Glomerular visceral epithelial cell (primary cell): ENCODE results near the gene NDST1.

ENCODE experiments used
- DNase-seq: peaks from one replicate; pipeline ENCODE4 v3.0.0-alpha.2; 2016; ENCODE audit errors: extremely low spot score

The NDST1 gene

DNA sequence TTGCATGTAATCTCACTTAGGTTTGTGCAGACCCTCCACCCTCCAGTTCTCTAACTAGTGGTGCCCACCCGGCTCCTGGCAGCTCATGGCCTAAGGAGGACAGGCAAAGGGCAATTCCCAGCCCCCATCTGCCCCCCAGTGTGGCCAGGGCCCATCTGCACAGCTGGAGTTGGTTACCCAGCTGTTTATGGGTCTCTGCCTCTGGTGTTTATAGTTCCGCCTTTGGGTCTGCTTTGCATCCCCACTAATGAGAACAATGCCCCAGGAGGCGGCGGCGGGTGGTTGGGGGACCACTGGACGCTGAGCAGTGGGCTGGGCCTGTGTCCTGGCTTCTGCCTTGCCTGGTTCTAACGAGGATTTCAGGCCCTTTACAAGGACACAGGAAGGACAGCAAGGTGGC is 62.4 kb downstream of the NDST1 start:
- DNase-seq: no peak

DNA sequence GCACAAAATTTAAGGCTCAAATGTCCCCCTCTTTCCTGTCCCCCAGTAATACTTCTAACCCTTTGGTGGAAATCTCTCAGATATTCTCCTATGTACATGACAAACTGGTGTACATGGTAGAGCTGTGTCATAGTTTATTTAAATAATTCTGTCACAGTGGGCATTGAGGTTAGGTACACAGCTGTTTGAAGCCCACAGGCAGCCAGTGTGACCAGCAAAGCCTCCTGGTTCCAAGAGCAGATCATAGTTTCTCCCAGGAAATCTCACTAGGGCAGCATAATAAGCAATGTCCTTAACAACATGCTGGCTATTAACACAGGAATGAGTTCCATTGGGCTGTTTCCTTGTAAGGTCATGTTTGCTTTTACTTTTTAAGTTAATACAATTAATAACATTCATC is 63.9 kb downstream of the NDST1 start:
- no peak for DNase-seq

DNA sequence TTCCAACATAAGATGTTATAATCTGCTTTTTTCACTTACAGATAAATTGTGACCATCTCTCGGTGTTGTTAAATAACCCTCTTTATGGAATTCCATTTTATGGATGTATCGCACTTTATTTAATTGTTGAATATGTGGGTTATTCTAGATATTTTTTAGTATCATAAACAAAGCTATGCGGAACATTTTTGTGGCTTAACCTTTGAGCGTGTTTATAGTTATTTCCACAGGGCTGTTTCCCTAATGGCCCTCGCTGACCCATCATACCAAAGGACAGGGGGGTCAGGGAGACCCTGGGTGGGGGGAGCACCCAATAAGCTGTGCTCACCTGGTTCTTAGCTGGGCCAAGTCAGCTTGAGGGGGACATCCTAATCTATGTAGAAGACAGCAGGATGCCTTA is 65.3 kb downstream of the NDST1 start:
- no peak for DNase-seq

DNA sequence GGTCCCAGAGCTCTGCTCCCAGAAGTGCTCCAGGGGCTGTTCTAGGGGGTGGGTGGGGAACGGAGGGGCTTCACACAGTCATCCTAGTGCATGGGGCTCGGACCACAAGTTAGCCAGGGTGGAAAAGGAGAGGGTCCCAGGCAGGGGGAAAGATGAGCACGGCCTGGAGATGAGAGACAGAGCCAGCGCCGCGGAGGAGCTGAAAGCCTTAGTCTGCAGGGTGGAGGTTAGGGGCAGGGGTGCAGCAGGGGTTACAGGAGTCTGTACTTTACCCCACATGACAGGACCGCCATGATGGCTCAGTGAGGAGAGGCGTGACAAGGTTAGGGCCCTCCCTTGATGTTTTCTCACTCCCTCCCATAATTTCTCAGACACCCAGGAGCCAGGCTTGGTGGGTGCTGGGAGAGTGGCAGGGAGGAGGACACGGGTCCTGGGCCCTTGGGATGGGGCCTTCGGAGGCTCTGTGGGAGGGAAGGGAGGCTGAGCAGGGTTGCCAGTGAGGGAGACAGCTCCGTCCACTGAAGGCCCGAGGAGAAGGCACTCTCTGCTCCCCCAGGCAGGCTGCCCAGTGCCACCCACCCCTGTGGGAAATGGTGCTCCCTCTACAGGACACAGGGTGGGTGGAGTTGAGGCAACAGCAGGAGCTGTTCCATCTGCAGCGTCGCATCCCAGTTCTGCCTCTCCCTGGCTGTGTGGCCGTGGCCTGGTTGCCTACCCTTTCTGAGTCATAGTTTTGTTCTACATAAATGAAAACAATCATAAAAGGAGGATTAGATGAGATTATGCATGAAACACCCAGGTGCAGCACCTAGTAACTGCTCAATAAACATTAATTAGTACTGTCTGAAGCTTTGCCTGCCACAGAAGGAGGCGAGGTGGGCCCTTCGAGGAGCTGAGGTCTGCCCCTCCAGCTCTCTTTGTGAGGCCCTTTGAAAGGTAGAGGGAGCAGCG is 66.2 kb downstream of the NDST1 start:
- DNase-seq: no peak

DNA sequence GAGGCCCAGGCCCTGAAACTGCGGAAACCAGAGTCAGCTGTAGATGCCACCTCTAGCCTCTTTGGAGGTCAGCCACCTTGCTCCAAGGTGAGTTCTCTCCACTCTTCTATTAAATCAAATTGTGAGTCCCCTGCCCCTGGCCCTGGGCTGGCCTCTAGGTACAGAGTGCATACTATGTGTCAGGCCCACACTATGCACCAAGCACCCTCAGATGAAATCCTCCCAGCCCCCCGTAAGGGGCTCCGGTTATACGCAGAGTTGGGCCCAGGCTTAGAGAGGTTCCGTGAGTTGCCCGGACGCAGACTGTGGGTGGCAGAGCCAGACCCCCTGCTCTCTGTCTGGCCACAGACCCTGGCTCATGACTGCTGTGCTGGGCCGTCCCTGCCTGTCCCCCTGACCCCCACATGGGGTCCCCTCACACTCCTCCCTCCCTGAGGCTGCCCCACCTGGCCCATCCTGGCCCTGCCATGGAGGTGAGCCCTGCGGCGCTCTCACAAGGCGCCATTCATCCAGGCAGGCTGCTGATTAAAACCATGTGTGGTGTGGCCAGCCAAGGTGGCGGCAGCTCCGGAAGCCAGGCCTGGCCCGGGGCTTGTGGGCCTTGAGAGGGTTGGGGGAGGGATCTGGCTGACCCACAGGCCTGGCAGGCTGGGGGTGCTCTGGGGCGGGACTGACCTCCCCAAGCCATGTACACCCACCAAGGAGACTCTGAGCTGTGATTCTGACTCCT is 67.1 kb downstream of the NDST1 start:
- DNase-seq: no peak

DNA sequence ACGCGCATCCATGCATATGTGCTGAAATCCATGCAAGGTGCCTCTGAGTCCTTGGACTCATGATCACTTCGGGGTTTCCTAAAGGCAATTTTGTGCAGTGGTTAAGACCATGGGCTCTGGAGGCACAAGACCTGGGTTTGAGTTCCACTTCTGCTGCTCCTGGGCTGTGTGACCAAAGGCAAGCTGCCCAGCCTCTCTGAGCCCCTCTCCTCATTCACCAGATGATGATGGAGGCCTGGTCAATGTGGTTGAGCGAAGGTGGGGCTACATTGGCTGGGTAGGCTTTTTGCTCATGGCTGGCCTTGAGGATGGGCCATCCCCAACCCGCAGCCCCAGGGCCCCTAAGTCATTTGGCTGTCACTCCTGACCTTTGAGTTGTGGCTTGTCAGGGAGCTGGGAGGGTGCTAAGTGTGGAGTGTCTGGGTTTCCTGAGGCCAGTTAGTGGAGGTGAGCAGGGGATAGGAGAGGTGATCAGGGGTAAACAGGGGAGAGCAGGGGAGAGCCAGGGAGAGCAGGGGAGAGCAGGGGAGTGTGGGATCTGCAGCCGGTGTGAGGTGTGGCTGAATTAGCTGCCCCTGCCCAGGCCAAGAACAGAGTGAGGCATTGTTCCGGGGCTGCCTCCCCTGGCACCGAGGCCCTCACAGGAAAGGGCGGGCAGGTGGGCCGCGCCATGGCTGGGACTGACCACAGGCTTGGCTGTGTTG is 68.0 kb downstream of the NDST1 start:
- no peak for DNase-seq

DNA sequence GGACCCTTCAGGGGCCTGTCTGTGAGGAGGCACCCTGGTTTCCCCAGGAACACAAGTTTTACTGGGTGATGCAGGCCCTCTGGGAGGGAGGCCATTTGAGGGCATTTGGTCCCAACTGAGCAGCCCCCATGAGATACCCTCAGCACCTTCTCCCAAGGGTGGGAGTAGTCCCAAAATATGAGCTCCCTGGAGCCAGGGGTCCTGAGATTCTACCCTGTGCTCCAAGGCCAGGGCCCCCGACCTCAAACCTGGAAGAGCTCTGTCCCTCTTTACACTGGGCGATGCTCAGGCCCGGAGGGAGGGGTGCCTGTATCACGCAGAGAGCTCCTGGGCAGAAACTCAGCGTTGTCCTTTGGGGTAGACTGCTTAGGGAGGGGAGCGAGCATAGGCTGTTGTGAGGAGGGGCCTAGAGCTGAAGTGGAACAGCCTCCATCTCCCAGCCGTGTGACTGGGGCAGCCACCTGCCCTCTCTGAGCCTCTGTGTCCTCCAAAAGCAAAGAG is 68.6 kb downstream of the NDST1 start:
- DNase-seq: no peak

DNA sequence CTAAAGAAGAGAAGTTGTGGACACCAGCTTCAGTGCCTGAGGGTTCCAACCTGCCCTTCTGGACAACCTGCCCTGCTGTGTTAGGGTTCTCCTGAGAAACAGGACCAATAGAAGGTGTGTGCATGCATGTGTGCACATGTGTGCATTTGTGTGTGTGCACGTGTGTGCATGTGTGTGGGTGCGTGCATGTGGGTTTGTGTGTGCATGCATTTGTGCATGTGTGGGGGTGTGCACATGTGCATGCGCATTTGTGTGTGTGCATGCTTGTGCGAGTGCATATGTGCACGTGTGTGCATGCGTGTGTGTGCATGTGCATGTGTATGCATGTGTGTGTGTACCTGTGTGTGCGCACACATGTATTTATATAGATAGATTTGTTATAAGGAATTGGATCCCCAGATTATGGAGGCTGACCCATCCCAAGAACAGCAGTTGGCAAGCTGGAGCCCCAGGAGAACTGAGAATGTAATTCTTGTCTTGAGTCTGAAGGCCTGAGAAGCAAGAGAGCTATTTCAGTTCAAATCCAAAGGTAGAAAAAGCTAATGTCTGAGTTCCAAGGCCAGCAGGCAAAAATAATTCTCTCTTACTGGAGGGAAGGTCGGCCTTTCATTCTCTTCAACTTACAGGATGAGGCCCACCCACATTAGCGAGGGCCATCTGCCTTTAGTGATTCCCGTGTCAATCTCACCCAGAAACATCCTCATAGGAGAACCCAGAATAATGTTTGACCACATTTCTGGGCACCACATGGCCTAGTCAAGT is 69.6 kb downstream of the NDST1 start:
- no peak for DNase-seq

DNA sequence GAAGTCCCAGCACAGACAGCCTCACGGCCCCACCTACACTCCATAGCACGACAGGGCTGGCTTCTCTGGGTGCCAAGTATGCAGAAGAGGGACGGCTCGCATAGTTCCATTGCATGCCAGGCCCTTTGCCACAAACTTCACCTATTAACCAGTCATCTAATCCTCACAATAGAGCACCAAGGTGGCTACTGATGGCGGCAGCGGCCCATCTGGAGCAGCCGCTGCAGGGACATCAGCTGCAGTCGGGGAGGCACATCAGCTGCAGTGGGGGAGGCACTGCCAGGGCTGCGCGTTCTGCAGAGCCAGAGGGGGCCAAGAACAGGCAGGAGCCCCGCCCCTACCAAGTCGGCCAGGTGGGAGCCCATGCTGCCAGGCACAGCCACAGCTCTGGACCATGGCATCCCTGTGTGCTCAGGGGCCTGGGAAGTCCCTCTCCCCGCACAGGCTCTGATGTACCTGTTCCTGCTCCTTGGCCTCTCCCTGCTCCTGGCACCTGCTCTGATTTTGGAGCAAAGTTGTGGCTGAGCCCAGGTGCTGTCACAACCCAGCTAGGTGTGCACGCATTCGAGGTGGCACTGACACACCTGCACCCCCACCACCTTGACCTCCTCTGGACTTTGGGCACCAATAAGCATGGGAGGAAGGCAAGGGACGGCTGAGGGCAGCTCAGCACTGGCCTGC is 71.0 kb downstream of the NDST1 start:
- no peak for DNase-seq

DNA sequence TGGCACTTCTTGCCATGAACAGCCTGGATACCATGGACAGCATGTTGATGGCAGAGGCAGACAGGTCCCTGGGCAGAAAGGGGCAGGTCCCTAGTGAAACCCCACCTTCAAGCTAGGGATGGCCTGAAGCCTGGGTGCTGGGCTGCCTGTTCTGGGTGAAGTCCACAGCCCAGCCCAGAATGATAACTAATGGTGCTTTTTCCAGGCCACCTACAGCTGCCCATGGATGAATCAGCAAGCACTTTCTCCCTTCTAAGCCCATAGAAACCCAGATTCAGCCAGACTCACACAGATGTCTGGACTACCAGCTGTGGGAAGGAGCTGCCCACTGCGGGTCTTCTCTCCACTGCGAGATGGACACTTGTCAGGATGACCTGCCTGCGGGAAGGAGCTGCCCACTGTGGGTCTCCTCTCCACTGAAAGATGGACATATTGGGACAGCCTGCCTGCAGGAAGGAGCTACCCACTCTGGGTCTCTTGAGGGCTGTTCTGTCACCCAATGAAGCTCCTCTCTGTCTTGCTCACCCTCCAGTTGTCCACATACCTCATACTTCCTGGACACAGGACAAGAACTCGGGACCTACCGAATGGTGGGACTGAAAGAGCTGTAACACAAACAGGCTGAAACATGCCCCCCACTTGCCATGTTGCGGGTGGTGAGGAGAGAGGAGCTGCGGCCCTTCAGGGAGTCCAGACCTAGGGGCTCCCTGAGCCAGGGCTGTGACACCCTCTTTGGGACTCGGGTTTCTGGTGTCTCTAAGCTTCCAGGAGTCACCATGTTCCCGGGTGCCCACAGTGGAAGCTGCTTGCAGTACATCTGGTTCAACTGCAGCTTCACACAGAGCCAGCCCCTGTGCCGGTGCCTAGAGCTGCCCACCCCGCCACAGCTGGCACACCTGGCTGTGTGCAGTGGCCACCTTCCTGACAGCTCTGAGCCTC is 71.8 kb downstream of the NDST1 start:
- DNase-seq: no peak

DNA sequence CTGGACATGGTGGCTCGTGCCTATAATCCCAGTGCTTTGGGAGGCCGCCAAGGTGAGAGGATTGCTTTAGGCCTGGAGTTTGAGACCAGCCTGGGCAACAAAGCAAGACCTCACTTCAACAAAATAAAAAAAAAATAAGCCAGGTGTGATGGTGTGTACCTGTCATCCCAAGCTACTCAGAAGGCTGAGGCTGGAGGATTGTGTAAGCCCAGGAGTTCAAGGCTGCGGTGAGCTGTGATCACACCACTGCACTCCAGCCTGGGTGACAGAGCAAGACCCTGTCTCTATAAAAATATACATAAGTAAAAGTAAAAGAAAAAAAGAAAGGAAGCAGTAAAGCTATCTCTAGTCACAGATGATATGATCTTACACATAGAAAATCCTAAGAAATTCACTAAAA is 73.0 kb downstream of the NDST1 start:
- DNase-seq: no peak

DNA sequence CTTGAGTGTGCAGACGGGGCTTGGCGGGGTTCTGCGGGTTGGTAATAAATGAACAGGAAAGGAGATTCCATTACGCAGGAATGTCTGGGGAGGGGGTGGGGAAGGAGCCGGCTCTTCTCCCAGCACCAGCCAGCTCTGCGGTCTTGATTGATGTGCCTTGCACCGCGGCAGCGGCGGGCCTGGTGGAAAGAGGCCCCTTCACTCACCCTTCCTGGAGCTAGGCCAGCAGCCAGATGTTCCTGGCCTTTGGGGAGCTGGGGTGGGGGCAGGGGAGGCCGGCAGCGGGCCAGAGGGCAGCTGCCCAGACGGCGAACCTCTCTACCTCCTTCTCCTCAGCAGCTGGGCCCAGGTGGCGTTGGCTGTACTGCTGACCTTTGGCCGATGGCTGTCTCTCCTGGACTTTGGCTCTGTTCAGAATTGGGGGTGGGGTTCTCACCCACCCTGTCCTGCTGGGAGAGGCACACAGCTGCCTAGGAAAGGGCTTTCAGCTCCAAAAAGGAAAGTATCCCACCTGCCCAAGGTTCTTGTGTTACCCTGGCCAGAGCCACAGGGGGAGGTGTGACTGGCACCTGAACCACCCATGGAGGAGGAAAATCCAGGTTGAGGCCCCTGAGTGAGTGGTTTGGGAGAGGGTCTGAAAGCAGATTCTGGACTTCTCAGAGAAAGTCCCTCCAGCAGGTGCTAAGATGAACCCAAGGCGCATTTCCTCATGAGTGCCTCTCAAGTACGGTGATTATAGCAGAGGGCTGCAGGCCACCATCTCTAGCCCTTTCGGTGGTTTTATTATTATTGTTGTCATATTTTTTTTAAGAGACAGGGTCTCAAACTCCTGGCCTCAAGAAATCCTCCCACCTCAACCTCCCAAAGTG is 74.5 kb downstream of the NDST1 start:
- DNase-seq: peak; percentile 65

DNA sequence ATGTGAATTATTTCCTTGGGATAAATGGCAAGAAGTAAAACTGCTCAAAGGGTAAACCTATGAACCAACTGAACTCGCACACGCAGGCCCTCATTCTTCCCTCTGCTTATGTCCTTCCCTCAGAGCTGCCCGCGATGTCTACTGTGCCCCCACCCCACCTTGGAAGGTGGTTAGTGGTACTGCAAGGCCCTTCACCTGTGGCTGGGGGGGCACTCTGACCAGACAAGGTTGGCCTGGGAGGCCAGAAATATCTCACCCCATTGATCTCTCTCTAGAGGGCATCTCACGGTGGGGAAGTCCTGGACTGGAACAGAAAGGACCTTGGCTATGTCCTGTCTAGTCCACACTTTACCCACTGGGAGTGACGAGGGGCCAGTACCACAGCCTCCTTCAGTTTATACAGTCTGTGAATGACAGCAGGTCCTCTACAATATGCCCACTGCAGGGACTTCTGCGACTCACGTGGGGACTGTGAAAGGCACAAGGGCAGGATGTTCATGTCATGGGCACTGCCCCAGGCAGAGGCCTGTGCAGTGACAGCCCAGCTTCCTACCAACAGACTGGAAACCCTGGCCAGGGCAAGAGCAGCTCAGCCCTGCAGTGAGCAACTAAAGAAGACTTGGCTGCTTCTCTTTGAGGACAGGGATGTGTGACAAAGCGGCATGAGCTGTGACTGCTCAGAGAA is 75.8 kb downstream of the NDST1 start:
- no peak for DNase-seq

DNA sequence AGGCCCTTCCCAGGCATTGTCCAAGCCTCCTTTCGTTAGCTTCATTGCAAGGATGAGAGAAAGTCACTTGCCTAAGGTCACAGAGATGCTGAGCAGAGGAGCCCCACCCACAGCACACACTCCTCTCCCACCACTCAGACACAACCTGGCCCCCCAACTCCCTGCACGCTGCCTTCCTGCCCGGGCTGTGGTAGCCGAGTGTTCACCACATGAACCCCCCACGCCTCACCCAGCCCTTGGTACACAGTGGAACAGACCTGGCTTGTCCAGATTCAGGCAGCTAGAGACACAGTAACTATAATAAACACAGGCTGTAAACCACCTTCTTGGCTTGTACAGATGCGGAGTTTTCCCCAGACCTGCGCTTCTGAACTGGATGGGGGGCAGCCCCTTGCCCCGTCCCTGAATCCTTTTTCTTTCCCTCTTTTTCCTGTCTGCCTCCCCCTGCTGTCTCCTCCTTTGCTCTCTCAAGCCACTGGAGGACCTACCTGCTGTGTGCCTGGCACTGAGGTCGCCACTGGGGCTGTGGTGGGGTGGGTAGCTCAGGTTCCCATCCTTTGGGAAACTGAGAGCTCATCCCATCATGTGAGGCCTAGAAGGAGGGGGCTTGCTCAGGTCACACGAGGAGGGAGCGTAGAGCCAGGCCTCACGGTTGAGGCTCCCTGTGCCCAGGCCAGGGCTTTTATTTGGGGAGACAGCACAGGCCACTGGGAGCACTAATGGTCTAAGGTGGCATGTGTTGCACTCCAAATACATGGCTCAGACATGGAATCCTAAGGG is 76.8 kb downstream of the NDST1 start:
- no peak for DNase-seq

DNA sequence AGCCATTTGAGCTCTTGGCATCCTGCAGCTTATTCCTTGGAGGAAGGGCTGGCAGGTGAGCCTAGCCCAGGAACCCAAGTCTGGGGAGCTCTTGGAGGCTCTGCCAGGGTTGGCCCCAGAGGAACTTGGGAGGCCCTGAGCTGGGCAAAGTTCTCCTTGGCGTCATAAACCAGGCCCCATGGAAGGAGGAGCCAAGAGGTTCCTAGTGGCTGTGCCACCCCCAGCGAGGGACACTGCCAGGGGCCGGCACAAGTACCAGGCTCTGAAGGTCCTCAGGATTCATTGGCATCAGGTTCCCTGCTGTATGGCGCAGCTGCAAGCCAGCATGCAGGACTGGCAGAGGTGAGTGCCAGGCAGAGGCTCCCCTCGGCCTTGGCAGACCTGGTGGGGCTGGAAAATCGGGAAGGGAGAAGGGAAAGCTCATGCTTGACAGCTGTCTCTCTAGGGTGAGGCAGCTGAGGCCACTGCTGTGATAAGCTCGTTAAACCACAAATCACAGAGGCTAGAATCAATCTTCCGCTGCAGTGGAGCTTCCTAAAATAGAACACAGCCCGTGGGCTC is 77.9 kb downstream of the NDST1 start:
- DNase-seq: no peak

DNA sequence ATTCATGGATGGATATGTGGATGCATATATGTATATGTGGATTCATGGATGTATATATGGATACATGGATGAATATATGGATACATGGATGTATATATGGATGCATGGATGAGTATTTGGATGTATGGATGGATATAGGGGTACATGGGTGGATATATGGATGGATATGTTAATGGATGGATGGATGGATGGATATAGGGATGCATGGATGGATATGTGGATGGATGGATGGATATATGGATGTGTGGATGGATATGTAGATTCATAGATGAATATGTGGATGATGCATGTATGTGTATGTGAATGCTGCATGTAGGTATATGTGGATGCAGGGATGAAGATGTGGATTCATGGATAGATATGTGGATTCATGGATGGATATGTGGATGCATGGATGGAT is 79.1 kb downstream of the NDST1 start:
- no peak for DNase-seq
